ENCODE data around the gene PKP4.

DNA sequence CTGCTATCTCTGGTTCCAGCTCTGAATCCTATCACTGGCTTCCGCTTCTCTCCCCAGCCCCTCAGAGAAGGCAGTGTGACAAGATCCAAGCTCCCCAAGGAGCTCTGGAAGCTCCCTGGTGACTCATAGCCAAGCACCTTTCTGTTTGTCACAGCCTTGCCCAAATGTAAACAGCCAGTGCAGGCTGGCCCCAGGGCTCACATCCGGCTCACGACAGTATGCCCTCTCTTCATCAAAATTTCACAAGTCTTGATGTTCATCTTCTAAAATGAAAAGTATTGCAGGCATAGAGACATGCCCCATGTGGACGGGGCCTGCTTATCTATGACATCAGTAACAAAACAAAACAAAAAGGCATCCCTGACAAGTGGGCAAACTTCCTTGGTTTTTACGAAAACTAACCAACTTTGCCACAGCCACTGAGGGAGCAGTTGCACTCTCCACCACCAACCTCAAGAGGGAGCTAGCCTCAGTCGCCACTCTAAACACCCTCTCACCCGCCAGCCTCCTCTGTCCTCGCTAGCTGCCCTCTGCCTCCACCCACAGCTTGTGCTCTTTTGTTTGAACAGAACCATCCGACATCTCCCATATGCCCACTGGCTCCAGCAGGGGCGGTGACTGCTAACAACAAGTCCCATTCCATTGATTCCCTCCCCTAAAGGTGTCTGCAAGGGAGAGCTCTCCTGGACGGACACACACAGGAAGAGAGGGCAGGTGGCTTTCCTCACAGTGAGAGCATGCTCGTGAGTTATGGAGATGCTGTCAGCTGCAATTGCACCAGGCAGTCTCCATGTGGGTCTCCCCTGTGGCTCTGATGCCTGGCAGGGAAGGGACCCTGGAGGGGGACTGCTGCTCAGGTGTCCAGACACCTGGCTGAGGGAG lies 267.4 kb downstream of the PKP4 start:
- TF ChIP-seq, protein P1, sequence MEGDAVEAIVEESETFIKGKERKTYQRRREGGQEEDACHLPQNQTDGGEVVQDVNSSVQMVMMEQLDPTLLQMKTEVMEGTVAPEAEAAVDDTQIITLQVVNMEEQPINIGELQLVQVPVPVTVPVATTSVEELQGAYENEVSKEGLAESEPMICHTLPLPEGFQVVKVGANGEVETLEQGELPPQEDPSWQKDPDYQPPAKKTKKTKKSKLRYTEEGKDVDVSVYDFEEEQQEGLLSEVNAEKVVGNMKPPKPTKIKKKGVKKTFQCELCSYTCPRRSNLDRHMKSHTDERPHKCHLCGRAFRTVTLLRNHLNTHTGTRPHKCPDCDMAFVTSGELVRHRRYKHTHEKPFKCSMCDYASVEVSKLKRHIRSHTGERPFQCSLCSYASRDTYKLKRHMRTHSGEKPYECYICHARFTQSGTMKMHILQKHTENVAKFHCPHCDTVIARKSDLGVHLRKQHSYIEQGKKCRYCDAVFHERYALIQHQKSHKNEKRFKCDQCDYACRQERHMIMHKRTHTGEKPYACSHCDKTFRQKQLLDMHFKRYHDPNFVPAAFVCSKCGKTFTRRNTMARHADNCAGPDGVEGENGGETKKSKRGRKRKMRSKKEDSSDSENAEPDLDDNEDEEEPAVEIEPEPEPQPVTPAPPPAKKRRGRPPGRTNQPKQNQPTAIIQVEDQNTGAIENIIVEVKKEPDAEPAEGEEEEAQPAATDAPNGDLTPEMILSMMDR (IDR thresholded peaks at IDR 0.05; ENCODE audit: borderline replicate concordance, extremely low read depth, low read length, poor library complexity, severe bottlenecking): peak; percentile 42
- no peak for TF ChIP-seq EZH2 (IDR thresholded peaks at IDR 0.05; ENCODE audit: borderline replicate concordance, low read depth, low read length, severe bottlenecking)
